Activated naive CD8-positive, alpha-beta T cell treated with anti-CD3 and anti-CD28 coated beads for 36 hours (primary cell): ENCODE measurements around the gene TTLL7. TPM values are rescaled to one million over a fixed set of nuclear protein-coding genes. Genes with fewer than 3 reads are reported as not detected.

ENCODE experiments used
- DNase-seq: peaks from one replicate; pipeline ENCODE4 v3.0.0; 2021
- H3K27ac Mint-ChIP-seq: one replicate; pipeline ENCODE4 v1.8.0; 2022; ENCODE audit warnings: mild to moderate bottlenecking, moderate library complexity, mixed read lengths
- H3K27me3 Mint-ChIP-seq: one replicate; pipeline ENCODE4 v1.8.0; 2022; ENCODE audit warnings: mild to moderate bottlenecking, mixed read lengths
- H3K36me3 Mint-ChIP-seq: one replicate; pipeline ENCODE4 v1.8.0; 2021; ENCODE audit warnings: mild to moderate bottlenecking, mixed read lengths
- H3K4me1 Mint-ChIP-seq: one replicate; pipeline ENCODE4 v1.8.0; 2021; ENCODE audit warnings: mixed read lengths
- H3K4me3 Mint-ChIP-seq: one replicate; pipeline ENCODE4 v1.8.0; 2022; ENCODE audit warnings: mild to moderate bottlenecking, moderate library complexity, mixed read lengths
- H3K9me3 Mint-ChIP-seq: one replicate; pipeline ENCODE4 v1.8.0; 2022; ENCODE audit warnings: mixed read lengths
- total RNA-seq, 2 experiments: library from RNA; stranded (reverse); gene quantifications; one replicate each; pipeline ENCODE4 v1.2.3, GENCODE V29; 2021

The TTLL7 gene
- total RNA-seq, 2 experiments from 2014 or later: 0.36 to 2.7 TPM

- no peak overlapping the region for H3K4me3 Mint-ChIP-seq
These were observed 182.1 kb downstream of the TTLL7 start for GRCh38 chr1:83816836-83817235.

DNA sequence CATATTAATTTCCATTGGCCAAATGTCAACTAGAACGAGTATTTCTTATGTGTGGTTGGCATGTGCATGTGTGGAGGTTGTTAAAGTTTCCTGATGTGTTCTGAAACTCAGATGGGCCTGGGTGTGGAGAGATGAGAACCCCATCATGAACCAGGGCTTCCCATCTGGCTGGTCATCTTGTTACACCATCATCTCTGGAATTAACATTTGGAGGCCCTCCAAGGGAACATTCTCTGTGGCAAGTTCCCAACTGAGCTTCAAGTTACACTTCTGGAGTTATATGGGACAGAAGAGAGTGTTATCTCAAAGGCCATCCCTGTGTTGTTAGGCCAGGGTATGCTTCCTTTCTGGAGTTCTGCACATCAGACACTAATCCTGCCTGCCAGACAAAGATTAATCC is 183.6 kb downstream of the TTLL7 start:
- H3K27ac Mint-ChIP-seq: no peak overlapping the region
- DNase-seq: no peak
- no peaks in the 10 kb centered on the region for H3K9me3 Mint-ChIP-seq
- no peak overlapping the region for H3K4me3 Mint-ChIP-seq
- peaks cover 1% of the 10 kb centered on the region for H3K36me3 Mint-ChIP-seq
- H3K4me1 Mint-ChIP-seq: no peaks in the 10 kb centered on the region
- no peaks in the 10 kb centered on the region for H3K27me3 Mint-ChIP-seq

More at GRCh38 chr1:83816836-83817235, 182.1 kb downstream of the TTLL7 start:
- Mint-ChIP-seq H3K9me3 (peaks cover 2% of the 10 kb centered on the region), H3K27ac (no peak overlapping the region), H3K4me1 (no peaks in the 10 kb centered on the region), H3K27me3 (no peaks in the 10 kb centered on the region), H3K36me3 (peaks cover 1% of the 10 kb centered on the region)
- no peak for DNase-seq

Other genes starting within 250 kb of the TTLL7 start
- 10 to 100 TPM; 43.2 to 49.7 TPM for gene PRKACB, start 145.1 kb upstream of the TTLL7 start, total RNA-seq